Forelimb muscle (tissue), 1 donor: Measurements from ENCODE around the gene SERPINB12. TPM values are rescaled to one million over a fixed set of nuclear protein-coding genes. Genes with fewer than 3 reads are reported as not detected.
A peak's percentile ranks its signal among the peaks of the same experiment; 100 is the strongest.

Experiments
- DNase-seq: peaks from one replicate; pipeline ENCODE4 v3.0.0-alpha.2; 2013; ENCODE audit warnings: low read depth
- polyA plus RNA-seq: library from polyadenylated mRNA; unstranded; fragments of 120-200 nt; gene quantifications from one replicate; pipeline ENCODE4 v1.2.1, GENCODE V29; 2013; ENCODE audit not compliant: insufficient read length

Gene SERPINB12, protein sequence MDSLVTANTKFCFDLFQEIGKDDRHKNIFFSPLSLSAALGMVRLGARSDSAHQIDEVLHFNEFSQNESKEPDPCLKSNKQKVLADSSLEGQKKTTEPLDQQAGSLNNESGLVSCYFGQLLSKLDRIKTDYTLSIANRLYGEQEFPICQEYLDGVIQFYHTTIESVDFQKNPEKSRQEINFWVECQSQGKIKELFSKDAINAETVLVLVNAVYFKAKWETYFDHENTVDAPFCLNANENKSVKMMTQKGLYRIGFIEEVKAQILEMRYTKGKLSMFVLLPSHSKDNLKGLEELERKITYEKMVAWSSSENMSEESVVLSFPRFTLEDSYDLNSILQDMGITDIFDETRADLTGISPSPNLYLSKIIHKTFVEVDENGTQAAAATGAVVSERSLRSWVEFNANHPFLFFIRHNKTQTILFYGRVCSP
- 0.53 TPM for polyA plus RNA-seq

DNA sequence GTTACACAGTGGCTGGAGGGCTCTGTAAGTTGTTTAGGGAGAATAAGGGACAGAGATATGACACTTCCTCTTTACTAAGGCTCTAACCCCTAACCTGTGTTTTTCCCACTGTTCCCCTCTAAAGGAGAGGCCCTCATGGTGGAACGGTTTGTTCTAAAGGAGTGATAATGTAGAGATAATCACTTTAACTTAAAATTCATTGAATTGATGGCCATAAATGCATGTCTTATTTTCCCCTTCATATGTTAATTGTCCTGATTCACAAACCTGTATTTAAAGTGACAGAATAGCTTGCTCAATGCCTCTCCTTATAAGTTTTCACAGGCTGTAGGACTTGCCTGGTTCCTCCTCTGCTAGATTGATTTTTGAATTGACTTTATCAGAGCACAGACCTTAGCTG is at the start of gene SERPINB12:
Gene SERPINB12 (plus strand): TSS at position 301 of the 400 bp plus-strand sequence. CDS start 13,791 bp downstream, outside the sequence.
- no peak for DNase-seq

- no peak for DNase-seq
Measured at GRCh38 chr18:63492851-63493250, 49.3 kb upstream of the SERPINB12 start.

GRCh38 chr18:63495675-63496074 is 46.5 kb upstream of the SERPINB12 start:
- no peak for DNase-seq

GRCh38 chr18:63505566-63506335 is 36.4 kb upstream of the SERPINB12 start:
- no peak for DNase-seq

DNA sequence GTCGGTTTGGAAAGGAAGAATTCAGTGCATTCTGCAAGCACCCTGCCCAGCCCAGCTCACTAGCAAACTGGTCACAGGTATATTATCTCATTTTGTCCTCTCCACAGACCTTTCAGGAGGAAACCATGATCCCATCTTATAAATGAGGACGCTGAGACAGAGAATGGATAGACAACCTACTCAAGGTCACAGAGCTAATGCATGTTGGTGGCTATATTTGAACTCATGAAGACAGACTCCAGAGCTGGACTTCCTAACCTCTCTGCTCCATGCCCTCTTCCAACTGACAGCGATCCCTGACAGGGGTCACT is 35.9 kb upstream of the SERPINB12 start:
- no peak for DNase-seq

DNA sequence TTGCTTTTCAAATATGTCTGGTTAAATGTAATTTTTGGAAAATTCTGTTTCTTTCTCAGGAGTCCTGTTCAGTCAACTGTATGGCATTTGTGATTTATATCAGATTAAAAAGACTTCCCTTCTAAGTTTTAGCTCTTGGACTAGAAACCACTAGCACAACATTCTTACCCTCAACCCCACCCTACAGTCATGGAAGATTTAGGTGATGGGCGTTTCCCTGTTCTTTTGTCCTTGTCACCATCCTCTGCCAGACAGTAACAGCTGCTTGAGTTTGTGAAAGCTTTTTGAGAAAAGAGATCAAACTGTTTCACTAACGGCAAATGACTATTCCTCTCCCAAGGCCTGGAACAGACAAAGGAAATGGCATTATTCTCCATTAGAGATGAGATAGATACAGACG is 33.6 kb upstream of the SERPINB12 start:
- no peak for DNase-seq

DNA sequence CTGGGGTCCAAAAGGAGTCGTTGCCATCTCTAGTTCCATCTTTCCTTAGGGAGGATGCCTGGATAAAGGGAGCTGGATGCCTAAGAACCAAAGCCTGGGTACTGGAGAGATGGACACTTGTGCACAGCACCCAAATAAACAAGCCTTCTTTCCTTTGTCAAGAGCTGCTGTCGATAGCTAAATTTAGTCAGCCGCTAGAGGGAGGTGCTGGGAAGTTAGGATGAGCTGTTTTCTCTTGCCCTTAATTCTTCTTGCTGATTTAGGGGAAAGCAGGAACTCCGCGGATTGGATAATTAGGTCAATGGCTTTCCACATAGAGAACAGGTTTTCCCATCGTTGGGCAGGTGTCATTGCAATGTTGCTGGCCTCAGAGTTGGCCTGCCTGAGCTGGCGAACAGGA is 30.9 kb upstream of the SERPINB12 start:
- no peak for DNase-seq

DNA sequence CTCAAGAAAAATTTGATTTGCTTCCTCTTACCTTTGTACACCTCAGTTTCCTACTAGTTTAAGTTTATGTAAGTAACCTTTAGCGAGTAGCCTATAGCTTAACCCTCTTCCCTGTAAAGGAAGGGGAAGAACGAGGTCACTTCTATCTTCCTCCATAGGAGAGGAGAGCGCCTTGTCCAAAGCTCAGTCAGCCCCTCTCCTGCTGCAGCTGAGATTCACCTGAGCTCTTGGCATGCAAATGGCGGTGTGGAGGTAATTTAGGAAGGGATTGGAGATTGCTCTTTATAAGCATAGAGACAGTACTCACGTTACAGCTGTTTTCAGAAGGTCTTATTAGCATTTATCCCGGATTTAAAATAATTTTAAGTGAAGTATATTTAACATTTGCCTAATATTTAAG is 27.8 kb upstream of the SERPINB12 start:
- no peak for DNase-seq

- no peak for DNase-seq
Measured at GRCh38 chr18:63514888-63515678, 27.1 kb upstream of the SERPINB12 start.

DNA sequence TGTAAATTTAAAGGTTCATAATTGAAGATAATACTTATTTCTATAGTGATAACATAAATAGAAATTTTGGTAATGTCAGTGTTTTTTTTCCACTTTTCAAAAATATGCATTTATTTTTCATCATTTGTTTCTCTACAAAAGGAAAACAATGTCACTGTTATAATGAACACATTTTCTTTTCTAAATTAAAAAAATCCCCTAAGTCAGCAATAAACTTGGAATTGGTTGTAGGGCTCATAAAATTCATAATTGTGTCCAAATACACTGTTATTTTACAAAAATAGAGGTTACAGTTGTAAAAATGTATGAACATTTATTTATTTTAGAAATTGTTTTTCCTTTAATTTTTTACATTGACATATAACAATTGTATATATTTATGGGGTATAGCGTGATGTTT is 26.4 kb upstream of the SERPINB12 start:
- DNase-seq = no peak

DNA sequence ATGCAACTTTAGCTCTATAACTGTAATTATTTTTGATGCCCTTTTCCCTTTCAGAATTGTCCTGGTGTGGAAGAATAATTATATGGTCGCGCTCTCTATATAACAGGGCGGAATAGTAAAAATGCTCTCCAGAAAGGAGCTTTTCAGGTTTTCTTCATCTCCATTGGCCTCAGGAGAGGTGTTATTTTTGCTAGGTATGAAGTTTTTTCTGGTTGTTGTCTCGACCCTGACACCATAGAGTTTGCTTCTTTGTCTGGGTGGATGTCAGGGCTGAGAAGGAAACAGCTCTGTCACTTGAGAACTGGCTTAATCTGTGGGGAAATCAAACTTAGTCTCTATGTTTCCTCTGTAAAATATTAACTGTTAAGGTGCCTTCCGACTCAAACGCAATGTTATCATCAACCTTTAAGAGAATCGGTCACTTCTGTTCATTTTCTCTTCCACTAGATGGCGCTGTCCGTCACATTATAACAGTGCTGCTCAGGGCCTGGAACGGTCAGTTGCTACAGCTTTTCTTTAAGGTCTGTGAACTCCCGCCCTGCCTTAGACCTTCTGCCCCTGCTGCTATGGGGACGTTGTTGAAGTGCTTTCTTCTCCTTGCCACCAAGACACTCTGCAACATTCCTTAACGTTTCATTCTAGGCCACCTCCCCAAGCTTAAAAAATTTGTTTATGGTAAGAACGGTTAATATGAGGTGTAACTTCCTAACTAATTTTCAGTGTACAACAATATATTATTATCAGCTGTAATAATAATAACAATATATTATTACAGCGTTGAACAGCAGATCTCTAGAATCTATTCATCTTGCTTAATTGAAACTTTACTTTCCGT is 23.8 kb upstream of the SERPINB12 start:
- DNase-seq = peak; percentile 34

DNA sequence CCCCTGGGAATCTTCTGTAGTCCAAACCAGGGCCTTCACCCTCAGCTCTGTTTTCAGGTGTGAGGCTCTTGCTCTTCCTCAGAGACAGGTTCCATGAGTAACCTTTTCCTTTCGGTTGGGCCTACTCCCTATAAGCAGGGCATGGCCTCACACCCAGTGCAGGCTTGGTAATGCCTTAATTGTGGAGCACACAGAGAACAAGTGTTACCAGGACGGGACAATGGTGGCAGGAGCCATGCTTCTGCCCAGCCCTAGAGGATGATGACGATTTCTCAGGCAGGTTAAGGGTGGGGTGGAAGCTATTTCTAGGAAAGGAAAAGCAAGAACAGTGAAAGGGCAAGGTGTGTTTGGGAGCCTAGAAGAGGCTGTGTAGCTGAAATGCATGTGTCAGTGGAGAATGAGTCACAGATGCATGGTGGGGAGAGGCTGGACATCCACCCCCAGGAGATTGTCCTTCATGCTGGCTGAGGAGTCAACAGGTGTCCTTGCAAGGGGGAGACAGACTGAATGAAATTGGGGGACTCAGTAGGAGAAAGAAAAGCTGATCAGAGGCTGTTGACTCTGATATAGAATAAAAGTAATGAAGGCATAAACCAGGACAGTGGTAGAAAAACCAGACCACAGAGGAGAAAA is 22.0 kb upstream of the SERPINB12 start:
- no peak for DNase-seq

DNA sequence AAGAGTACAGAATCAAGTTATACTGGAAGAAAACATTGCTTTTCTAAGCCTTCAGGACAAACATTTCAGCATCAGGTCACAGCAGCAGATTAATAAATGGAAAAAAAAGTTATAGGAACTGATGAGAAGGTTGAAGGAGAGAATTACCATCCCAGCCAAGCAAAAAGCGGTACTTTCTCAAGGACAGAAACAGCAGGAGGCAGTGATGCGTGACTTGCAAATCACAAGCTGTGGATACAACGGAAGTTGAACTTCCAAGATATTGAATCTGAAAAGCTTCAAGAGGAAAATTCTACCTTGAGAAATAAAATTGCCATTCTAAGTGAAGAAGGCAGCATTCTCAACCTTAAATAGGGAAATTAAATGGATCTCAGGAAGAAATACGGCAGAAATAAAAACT is 18.5 kb upstream of the SERPINB12 start:
- DNase-seq = no peak

DNA sequence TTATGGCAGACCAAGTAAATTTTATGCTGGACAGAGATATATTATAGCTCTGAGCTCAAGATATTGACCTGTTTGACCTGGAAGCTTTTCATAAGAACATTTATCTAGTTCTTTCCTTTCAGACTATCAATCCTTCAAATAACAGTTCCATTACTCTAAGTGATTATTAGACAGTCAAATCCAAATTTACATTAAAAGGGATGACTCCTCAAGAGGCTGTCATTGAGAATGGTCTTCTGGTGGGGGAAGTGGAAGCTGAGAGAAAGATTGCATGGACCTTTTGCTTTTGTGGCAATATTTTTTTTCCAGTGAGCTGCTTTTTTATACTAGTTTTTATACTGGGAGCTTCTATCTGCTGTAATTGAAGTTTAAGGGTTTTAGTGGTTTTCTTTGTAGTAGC is 14.9 kb upstream of the SERPINB12 start:
- no peak for DNase-seq

DNA sequence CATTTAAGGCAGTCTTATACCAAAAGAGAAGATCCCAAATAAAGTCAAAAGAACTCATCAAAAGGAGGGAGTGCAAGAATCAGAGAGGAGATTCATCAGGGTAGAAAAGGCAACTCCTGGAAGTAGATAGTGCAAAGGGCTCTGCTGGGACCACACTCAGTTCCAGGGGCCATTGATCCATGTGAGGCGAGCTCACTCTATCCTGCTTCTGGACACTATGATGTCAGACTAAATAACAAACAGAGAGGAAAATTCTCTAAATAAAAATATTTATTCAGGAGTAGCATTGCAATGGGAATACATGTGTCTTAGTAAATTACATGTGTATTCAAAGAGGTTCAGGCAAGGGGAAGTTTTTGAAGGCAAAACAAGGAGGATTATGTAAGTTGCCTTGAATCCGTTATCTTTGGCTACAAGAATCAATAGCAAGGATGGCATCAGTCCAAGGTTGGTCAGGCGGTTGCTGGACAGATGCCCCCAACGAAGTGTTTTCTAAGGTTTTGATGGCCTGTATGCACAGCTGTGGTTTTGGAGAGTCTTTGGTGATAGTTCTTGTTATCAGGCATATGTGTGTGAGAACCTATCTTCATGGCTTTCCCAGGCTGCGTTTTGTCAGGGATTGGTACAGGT is 13.2 kb upstream of the SERPINB12 start:
- no peak for DNase-seq

GRCh38 chr18:63532471-63532870 is 9.7 kb upstream of the SERPINB12 start:
- DNase-seq = no peak

- no peak for DNase-seq
Measured at GRCh38 chr18:63534615-63535014, 7.6 kb upstream of the SERPINB12 start.

DNA sequence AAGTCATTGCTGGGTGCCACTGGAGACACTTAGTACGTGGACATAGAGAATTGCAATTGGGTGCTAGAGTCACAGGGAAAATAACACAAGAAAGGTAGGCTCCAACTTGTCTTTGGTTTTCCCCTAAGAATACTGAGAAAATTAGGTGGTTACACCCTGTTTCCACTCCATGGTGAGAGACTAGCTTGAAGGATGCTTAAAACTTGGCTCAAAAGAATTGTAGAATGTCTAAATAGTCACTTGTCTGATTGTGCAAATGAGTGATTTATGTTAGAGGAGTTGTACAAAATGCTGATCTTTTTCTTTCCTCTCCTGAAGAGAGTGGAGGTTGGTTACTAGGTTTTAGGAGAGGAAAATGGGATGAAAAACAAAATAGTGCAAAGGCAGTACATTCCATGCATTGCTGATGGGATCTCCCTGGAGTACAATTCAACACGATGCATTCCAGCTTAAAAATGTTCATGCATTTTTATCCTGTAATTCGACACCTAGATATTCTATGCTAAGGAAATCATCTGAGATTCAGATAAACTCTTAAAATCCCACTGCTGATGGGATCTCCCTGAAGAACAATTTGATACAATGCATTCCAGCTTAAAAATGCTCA is 2.2 kb upstream of the SERPINB12 start:
- no peak for DNase-seq

GRCh38 chr18:63544017-63544416 is 1.8 kb downstream of the SERPINB12 start:
- DNase-seq = no peak

DNA sequence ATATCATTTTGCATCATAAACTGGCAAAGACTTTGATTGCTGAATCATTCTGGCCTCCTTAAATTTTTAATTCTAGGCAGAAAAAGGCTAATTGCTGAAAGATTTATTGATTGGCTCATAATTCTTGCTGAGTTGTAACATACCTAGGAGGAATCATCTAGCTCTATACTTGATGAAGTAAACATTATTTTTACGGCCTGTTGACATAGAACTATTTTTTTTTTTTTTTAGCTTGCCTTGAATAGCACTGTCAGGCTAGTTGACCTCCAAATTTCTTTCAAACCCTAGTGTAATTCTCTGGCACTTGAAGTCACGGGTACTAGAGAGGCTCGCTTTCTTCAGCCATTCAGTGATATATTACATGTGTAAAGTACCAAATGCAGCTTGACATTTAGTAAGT is 2.8 kb downstream of the SERPINB12 start:
- no peak for DNase-seq
